H1 (cell line): ENCODE data around the gene ALDH5A1. TPM values are rescaled to one million over a fixed set of nuclear protein-coding genes. Genes with fewer than 3 reads are reported as not detected.

Experiments used
- CTCF ChIA-PET: fragments of 300-600 bp; sonication (Branson Sonifier 250); formaldehyde crosslinking; loops from one replicate; lab custom pipeline; 2021; ENCODE audit not compliant: partially characterized antibody; lab: Charles Lee
- POLR2A ChIA-PET: fragments of 300-600 bp; sonication (Branson Sonifier 250); formaldehyde crosslinking; loops from one replicate; lab custom pipeline; 2021; ENCODE audit warnings: inconsistent platforms; ENCODE audit not compliant: partially characterized antibody; lab: Charles Lee
- DNase-seq, 2 experiments: peaks; one replicate each; pipeline versions ENCODE4 v3.0.0 to v3.0.0-alpha.2; 2010 to 2022; ENCODE audit warnings: low spot score in 2 of 2, low read depth in 1 of 2, mixed read lengths in 1 of 2
- FAIRE-seq: peaks from 2 replicates; lab custom pipeline; 2011; peaks lifted over from hg19 to GRCh38; lab: Jason Lieb, UNC
- H2AFZ ChIP-seq: 2 replicates; pipeline ENCODE4 v1.8.1; 2012; ENCODE audit warnings: low read length, inconsistent platforms
- H2AK5ac ChIP-seq: 2 replicates; pipeline ENCODE4 v1.6.1; 2013; ENCODE audit warnings: low read depth, low read length
- H2BK120ac ChIP-seq: replicated peaks from 2 replicates; pipeline ENCODE3; 2013; ENCODE audit warnings: low read depth, low read length, inconsistent platforms
- H2BK12ac ChIP-seq: 2 replicates; pipeline ENCODE4 v1.6.1; 2013; ENCODE audit warnings: low read depth, low read length
- H2BK15ac ChIP-seq: 2 replicates; pipeline ENCODE4 v1.6.1; 2013; ENCODE audit warnings: low read length
- H2BK20ac ChIP-seq: 2 replicates; pipeline ENCODE4 v1.6.1; 2013; ENCODE audit warnings: low read length
- H2BK5ac ChIP-seq: 2 replicates; pipeline ENCODE4 v1.6.1; 2013; ENCODE audit warnings: low read depth, low read length
- H3K14ac ChIP-seq: 2 replicates; pipeline ENCODE4 v1.6.1; 2013; ENCODE audit warnings: inconsistent platforms; ENCODE audit not compliant: insufficient read length
- H3K18ac ChIP-seq: 2 replicates; pipeline ENCODE4 v1.6.1; 2013; ENCODE audit warnings: low read length; ENCODE audit errors: extremely low read depth
- H3K23ac ChIP-seq: 2 replicates; pipeline ENCODE4 v1.6.1; 2013; ENCODE audit warnings: inconsistent platforms; ENCODE audit not compliant: insufficient read length
- H3K23me2 ChIP-seq: 2 replicates; pipeline ENCODE4 v1.6.1; 2013; ENCODE audit warnings: low read depth, low read length
- H3K27ac ChIP-seq: 2 replicates; pipeline ENCODE4 v1.6.1; 2011; ENCODE audit warnings: low read depth, low read length, inconsistent platforms
- H3K27me3 ChIP-seq, 4 experiments: replicated peaks in 1 of 4; 1 replicate in 1 of 4; 2 replicates in 3 of 4; pipeline versions ENCODE4 v1.6.1 to v1.8.1; 2011 to 2013; ENCODE audit warnings: low read length in 3 of 4, mild to moderate bottlenecking in 3 of 4, inconsistent platforms in 2 of 4, mixed read lengths in 2 of 4, moderate library complexity in 1 of 4; ENCODE audit not compliant: control insufficient read depth in 3 of 4, insufficient read depth in 3 of 4; ENCODE audit errors: extremely low read depth in 1 of 4
- H3K36me3 ChIP-seq, 4 experiments: 2 replicates each; pipeline versions ENCODE4 v1.6.1 to v1.8.1; 2011 to 2013; ENCODE audit warnings: mild to moderate bottlenecking in 4 of 4, low read length in 3 of 4, moderate library complexity in 2 of 4, control low read depth in 1 of 4, inconsistent platforms in 1 of 4; ENCODE audit not compliant: insufficient read depth in 4 of 4, control insufficient read depth in 2 of 4
- H3K4ac ChIP-seq: replicated peaks from 2 replicates; pipeline ENCODE3; 2013; ENCODE audit warnings: low read length, low read depth, mixed read lengths, inconsistent platforms; ENCODE audit not compliant: insufficient read length
- H3K4me1 ChIP-seq, 4 experiments: replicated peaks in 1 of 4; 1 replicate in 1 of 4; 2 replicates in 3 of 4; pipeline versions ENCODE4 v1.6.1 to v1.8.1; 2011 to 2013; ENCODE audit warnings: low read length in 3 of 4, inconsistent platforms in 2 of 4, mixed read lengths in 1 of 4; ENCODE audit not compliant: insufficient read depth in 4 of 4, control insufficient read depth in 3 of 4
- H3K4me2 ChIP-seq, 2 experiments: 2 replicates each; pipeline versions ENCODE4 v1.6.1 to v1.8.1; 2011 to 2013; ENCODE audit warnings: low read depth in 2 of 2, low read length in 2 of 2, control low read depth in 1 of 2, inconsistent platforms in 1 of 2, mild to moderate bottlenecking in 1 of 2; ENCODE audit not compliant: insufficient read depth in 1 of 2
- H3K4me3 ChIP-seq, 4 experiments: fragments of 200-600, 300-600 bp in 1 of 4; sonication (generic), shearing (Covaris generic), sonication (Bioruptor Twin) in 1 of 4; 2 replicates each; pipeline versions ENCODE4 v1.5.1 to v1.8.1; 2011 to 2016; ENCODE audit warnings: low read length in 4 of 4, low read depth in 3 of 4, control low read depth in 2 of 4, inconsistent platforms in 2 of 4, mild to moderate bottlenecking in 2 of 4, mixed read lengths in 1 of 4, moderate library complexity in 1 of 4; ENCODE audit not compliant: insufficient read depth in 2 of 4; ENCODE audit errors: extremely low read depth in 1 of 4
- H3K56ac ChIP-seq: replicated peaks from 2 replicates; pipeline ENCODE3; 2013; ENCODE audit warnings: low read depth, mild to moderate bottlenecking, mixed read lengths, low read length, inconsistent platforms; ENCODE audit not compliant: insufficient read length
- H3K79me1 ChIP-seq: 2 replicates; pipeline ENCODE4 v1.6.1; 2013; ENCODE audit warnings: low read depth, low read length, control low read depth
- H3K79me2 ChIP-seq, 2 experiments: 2 replicates each; pipeline versions ENCODE4 v1.6.1 to v1.8.1; 2012 to 2013; ENCODE audit warnings: low read length in 2 of 2, mild to moderate bottlenecking in 2 of 2, inconsistent platforms in 1 of 2; ENCODE audit not compliant: insufficient read depth in 2 of 2, control insufficient read depth in 1 of 2
- H3K9ac ChIP-seq, 4 experiments: replicated peaks in 1 of 4; 1 replicate in 1 of 4; 2 replicates in 3 of 4; pipeline versions ENCODE4 v1.6.1 to v1.8.1; 2011 to 2013; ENCODE audit warnings: low read depth in 3 of 4, low read length in 3 of 4, control low read depth in 2 of 4, mild to moderate bottlenecking in 2 of 4, moderate library complexity in 2 of 4, inconsistent platforms in 1 of 4; ENCODE audit errors: extremely low read depth in 1 of 4
- H3K9me3 ChIP-seq, 2 experiments: 2 replicates each; pipeline versions ENCODE4 v1.6.1 to v1.8.1; 2012 to 2013; ENCODE audit warnings: mild to moderate bottlenecking in 2 of 2, moderate library complexity in 2 of 2, control low read depth in 1 of 2, inconsistent platforms in 1 of 2, low read depth in 1 of 2, low read length in 1 of 2, mixed read lengths in 1 of 2; ENCODE audit not compliant: insufficient read depth in 2 of 2
- H4K20me1 ChIP-seq, 2 experiments: replicated peaks in 1 of 2; 2 replicates each; pipeline versions ENCODE3 to v1.8.1; 2011 to 2013; ENCODE audit warnings: inconsistent platforms in 2 of 2, low read length in 2 of 2, mild to moderate bottlenecking in 1 of 2; ENCODE audit not compliant: insufficient read depth in 2 of 2, control insufficient read depth in 1 of 2
- H4K5ac ChIP-seq: 2 replicates; pipeline ENCODE4 v1.6.1; 2013; ENCODE audit warnings: low read length, low read depth, mixed read lengths, inconsistent platforms; ENCODE audit not compliant: insufficient read length
- H4K8ac ChIP-seq: 2 replicates; pipeline ENCODE4 v1.8.0; 2013; ENCODE audit warnings: mild to moderate bottlenecking, moderate library complexity, low read length, inconsistent platforms; ENCODE audit not compliant: insufficient read depth; ENCODE audit errors: extremely low read depth
- H4K91ac ChIP-seq: replicated peaks from 2 replicates; pipeline ENCODE3; 2013; ENCODE audit warnings: low read length, mixed read lengths, inconsistent platforms; ENCODE audit not compliant: insufficient read length
- ASH2L ChIP-seq: fragments of 200-600, 300-600 bp; sonication (generic); IDR thresholded peaks from one replicate; pipeline ENCODE4 v1.7.1; 2017; ENCODE audit warnings: low read length
- CTBP2 ChIP-seq: IDR thresholded peaks from 2 replicates; pipeline ENCODE4 v1.7.0; 2011; ENCODE audit warnings: borderline replicate concordance, mild to moderate bottlenecking, moderate library complexity, mixed read lengths, low read length; ENCODE audit not compliant: insufficient read depth, insufficient read length
- EP300 ChIP-seq, 2 experiments: IDR thresholded peaks; 1 replicate in 1 of 2; 2 replicates in 1 of 2; pipeline ENCODE4 v1.6.1; 2011 to 2012; ENCODE audit warnings: low read depth in 2 of 2, low read length in 2 of 2, mild to moderate bottlenecking in 2 of 2, borderline replicate concordance in 1 of 2, inconsistent platforms in 1 of 2, moderate library complexity in 1 of 2
- HDAC2 ChIP-seq, 2 experiments: fragments of 300-600 bp in 1 of 2; sonication (generic) in 1 of 2; IDR thresholded peaks; 2 replicates each; pipeline ENCODE4 v1.6.1; 2011 to 2012; ENCODE audit warnings: low read depth in 2 of 2, low read length in 2 of 2, mild to moderate bottlenecking in 2 of 2, moderate library complexity in 2 of 2, borderline replicate concordance in 1 of 2, inconsistent platforms in 1 of 2
- KDM5A ChIP-seq: fragments of 200-600 bp; IDR thresholded peaks from 2 replicates; pipeline ENCODE4 v1.7.1; 2012; ENCODE audit warnings: mild to moderate bottlenecking, low read length, inconsistent platforms, mixed read lengths
- RXRA ChIP-seq: IDR thresholded peaks from 2 replicates; pipeline ENCODE4 v1.6.1; 2011; ENCODE audit warnings: low read depth, mild to moderate bottlenecking, low read length, moderate library complexity; ENCODE audit not compliant: insufficient read depth
- TAF1 ChIP-seq: IDR thresholded peaks from 2 replicates; pipeline ENCODE4 v1.6.1; 2011; ENCODE audit warnings: mild to moderate bottlenecking, low read depth, low read length
- WGBS, 2 experiments: shearing (Covaris generic) in 1 of 2; methylation state at CpG; one replicate each; pipeline versions ENCODE4 v1.1.6 to v1.1.7; 2013 to 2015; ENCODE audit warnings: low lambda C conversion rate in 2 of 2, mixed read lengths in 2 of 2, inconsistent platforms in 1 of 2, low coverage in 1 of 2, missing lambda C conversion rate in 1 of 2; ENCODE audit not compliant: insufficient replicate concordance in 2 of 2, insufficient coverage in 1 of 2, insufficient read length in 1 of 2; ENCODE audit errors: extremely low coverage in 1 of 2, missing lambda C conversion rate in 1 of 2; 5-methylcytosine and 5-hydroxymethylcytosine counted together
- polyA plus RNA-seq, 7 experiments: library from polyadenylated mRNA; depleted of rRNA in 3 of 7; stranded (reverse) in 5 of 7; unstranded in 2 of 7; fragments of >200 nt in 5 of 7; fragments of 200-250 nt in 2 of 7; gene quantifications; 1 replicate in 5 of 7; 2 replicates in 1 of 7; 4 replicates in 1 of 7; pipeline versions ENCODE4 v1.2.1 to v1.2.3, GENCODE V29; 2011 to 2013; ENCODE audit warnings: missing spikeins in 2 of 7, mixed read lengths in 2 of 7
- total RNA-seq: library from RNA; stranded (reverse); fragmentation: NEBNext Ultra II Directional; extraction: Animal tissue kit (Norgen Biotek cat#: 25700); gene quantifications from 2 replicates; pipeline ENCODE4 v1.2.1, GENCODE V29; 2021
- TF ChIP-seq, protein P1 (sequence below), 3 experiments: IDR thresholded peaks; 1 replicate in 2 of 3; 2 replicates in 1 of 3; pipeline versions ENCODE4 v1.5.1 to v1.6.1; 2011; ENCODE audit warnings: low read length in 3 of 3, mild to moderate bottlenecking in 3 of 3, inconsistent platforms in 2 of 3, low read depth in 1 of 3, moderate library complexity in 1 of 3; ENCODE audit not compliant: insufficient read depth in 1 of 3; ENCODE audit errors: control extremely low read depth in 1 of 3

Gene ALDH5A1
- total and polyA plus RNA-seq, 2 of the 8 experiments (the other 6 are each of a cell fraction or from before 2014, with no cell fraction given) = 1.5 to 2.4 TPM

DNA sequence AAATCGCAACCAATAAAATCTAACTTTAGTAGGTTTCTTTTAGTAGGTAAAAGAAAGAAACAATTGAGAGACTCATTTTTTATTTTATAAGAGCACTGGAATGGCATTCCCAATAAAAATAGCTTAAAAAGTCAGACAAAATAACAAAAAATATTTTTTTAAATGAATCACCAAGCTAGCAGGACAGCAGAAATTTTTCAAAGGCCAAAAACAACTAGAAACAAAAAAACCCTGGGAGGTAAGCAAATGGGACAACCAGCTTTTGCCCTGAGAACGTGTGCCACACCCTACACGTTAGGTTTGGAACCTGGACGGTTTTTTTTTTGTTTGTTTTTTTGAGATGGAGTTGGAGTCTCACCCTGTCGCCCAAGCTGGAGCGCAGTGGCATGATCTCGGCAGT, 25.0 kb upstream of the ALDH5A1 start:
- no peaks in the 10 kb centered on the region for H3K23me2 ChIP-seq
- H2AFZ ChIP-seq = no peak overlapping the region
- 92% methylated on average over 7 of the region's 7 CpGs; no CpG with 5 or more reads in 1 of the 2 experiments for WGBS, 2 experiments
- H3K14ac ChIP-seq = no peak overlapping the region
- H3K27ac ChIP-seq = no peak overlapping the region
- H3K56ac ChIP-seq = no peak overlapping the region
- H3K4ac ChIP-seq = no peak overlapping the region
- CTCF ChIA-PET = interaction anchor here (0.6 to 1.2 kb wide), 4 partner anchors 22 to 392 kb away, joined by 3 to 4 read pairs (median 3); no protein-coding TSS in a partner anchor
- no peaks in the 10 kb centered on the region for H3K79me1 ChIP-seq
- no peak overlapping the region for H2BK15ac ChIP-seq
- no peak overlapping the region for H3K9ac ChIP-seq
- H2BK20ac ChIP-seq = no peak overlapping the region
- POLR2A ChIA-PET = interaction anchor here (0.7 to 0.9 kb wide), 3 partner anchors 9 to 21 kb away, joined by 3 to 4 read pairs (median 3); no protein-coding TSS in a partner anchor
- no peak overlapping the region for H3K4me2 ChIP-seq
- FAIRE-seq (no peak), DNase-seq (no peak)
- no peak overlapping the region for H2BK5ac ChIP-seq
- no peak overlapping the region for H2BK12ac ChIP-seq
- no peak overlapping the region for H4K8ac ChIP-seq
- no peaks in the 10 kb centered on the region for H3K27me3 ChIP-seq
- no peak overlapping the region for H3K23ac ChIP-seq
- no peaks in the 10 kb centered on the region for H4K20me1 ChIP-seq
- no peak overlapping the region for H3K4me3 ChIP-seq
- H3K9me3 ChIP-seq = no peaks in the 10 kb centered on the region; a peak in 1 of 4 replicates
- H4K91ac ChIP-seq = no peak overlapping the region
- H4K5ac ChIP-seq = no peak overlapping the region
- no peaks in the 10 kb centered on the region for H3K4me1 ChIP-seq
- no peak overlapping the region for H3K18ac ChIP-seq
- no peaks in the 10 kb centered on the region for H3K36me3 ChIP-seq
- H2AK5ac ChIP-seq = no peak overlapping the region
- no peaks in the 10 kb centered on the region for H3K79me2 ChIP-seq
- no peak overlapping the region for H2BK120ac ChIP-seq
- TF ChIP-seq, protein P1, sequence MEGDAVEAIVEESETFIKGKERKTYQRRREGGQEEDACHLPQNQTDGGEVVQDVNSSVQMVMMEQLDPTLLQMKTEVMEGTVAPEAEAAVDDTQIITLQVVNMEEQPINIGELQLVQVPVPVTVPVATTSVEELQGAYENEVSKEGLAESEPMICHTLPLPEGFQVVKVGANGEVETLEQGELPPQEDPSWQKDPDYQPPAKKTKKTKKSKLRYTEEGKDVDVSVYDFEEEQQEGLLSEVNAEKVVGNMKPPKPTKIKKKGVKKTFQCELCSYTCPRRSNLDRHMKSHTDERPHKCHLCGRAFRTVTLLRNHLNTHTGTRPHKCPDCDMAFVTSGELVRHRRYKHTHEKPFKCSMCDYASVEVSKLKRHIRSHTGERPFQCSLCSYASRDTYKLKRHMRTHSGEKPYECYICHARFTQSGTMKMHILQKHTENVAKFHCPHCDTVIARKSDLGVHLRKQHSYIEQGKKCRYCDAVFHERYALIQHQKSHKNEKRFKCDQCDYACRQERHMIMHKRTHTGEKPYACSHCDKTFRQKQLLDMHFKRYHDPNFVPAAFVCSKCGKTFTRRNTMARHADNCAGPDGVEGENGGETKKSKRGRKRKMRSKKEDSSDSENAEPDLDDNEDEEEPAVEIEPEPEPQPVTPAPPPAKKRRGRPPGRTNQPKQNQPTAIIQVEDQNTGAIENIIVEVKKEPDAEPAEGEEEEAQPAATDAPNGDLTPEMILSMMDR (IDR thresholded peaks at IDR 0.05; ENCODE audit: control extremely low read depth in 1 of 3, insufficient read depth in 1 of 3, low read depth in 1 of 3, low read length in 3 of 3) = no peak
- TF ChIP-seq CTBP2 (no peak), KDM5A (no peak), RXRA (no peak), ASH2L (no peak), HDAC2 (IDR thresholded peaks at IDR 0.05; ENCODE audit: borderline replicate concordance in 1 of 2, low read depth in 2 of 2, low read length in 2 of 2) (no peak), EP300 (IDR thresholded peaks at IDR 0.05; ENCODE audit: borderline replicate concordance in 1 of 2, low read depth in 2 of 2, low read length in 2 of 2) (no peak), TAF1 (no peak)
